Hematopoietic multipotent progenitor cell treated with erythropoietin and hydrocortisone succinate and interleukin-3 and kit ligand, for 6 days (in vitro differentiated cells): Measurements from ENCODE around the gene DDX4.
A peak's percentile ranks its signal among the peaks of the same experiment; 100 is the strongest.
"Not testable (repeated sequence)": the region's sequence is repeated elsewhere in the genome, so short reads cannot be mapped to it uniquely, and the experiment has no call there.

Experiments
- DNase-seq: peaks from one replicate; pipeline ENCODE4 v3.0.0-alpha.2; 2015

The DDX4 gene

DNA sequence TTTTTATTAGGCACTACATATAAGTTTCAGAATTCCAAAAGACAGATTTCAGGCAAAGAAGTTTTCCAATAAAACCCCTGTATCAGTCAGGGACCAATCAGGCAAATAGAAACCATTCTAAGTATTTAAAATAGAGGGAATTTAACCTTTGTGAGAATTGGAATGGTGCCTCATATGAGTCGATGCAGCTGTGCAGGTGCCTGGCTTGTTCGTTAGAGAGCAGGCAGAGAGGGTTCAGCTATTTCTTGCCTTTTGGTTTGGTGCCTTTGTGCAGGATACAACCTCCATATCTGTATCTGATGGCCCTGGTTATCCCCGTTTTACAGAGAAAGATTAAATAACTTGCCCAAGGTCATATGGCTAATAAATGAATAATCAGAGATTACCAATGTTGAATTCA, 6.0 kb upstream of the DDX4 start:
- no peak for DNase-seq

DNA sequence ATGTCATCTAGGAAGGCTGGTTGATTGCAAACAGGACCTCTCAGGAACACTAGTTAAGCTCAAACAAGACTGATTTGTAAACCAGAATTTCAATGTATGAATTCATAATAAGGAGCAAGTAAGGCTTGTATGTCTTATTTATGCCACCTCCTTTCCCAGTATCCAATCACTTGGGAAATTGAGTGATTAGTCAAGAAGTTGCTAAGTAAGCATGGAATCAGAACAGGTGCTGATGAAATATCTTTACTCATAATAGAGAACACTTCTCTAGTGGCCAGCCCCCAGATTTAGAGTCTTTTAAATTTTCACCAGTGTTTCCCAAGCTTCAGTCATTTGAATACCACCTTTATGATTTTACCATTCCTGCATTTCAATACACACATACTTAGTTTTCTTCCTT, 5.3 kb upstream of the DDX4 start:
- no peak for DNase-seq

DNA sequence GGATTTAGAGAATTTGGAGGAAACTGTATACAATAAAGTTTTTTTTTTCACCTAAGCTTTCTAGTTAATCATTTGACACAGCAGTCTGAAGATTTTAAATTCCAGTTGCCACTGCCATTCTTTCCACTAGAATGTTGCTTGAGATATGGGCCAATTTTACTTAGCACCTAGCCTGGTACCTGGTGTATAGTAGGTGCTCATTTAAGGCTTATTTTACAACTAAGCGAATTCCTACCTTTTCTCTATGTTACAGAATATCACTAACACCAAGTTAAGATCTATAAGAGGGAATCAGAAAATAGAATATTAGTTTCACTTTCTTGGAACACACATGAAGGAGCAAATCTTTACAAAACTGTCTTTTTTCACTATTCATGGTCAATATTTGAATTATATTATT, 3.2 kb upstream of the DDX4 start:
- no peak for DNase-seq

DNA sequence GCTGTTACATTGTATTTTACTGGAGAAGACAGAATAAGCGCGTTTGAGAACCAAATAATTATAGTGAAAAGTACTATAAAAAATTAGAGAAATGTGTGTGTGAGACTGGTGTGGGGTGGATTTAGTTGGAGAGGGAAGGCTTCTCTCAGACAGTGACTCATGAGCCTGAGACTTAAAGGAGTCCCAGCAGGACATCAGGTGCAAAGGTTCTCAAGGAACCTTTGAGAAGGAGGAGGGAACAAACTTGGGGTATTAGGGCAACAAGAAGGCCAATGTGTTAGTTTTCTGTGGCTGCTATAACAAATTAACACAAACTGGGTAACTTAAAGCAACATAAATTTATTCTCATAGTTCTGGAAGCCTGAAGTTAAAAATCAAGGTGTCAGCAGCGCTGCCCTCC, 4.9 kb downstream of the DDX4 start:
- no peak for DNase-seq

DNA sequence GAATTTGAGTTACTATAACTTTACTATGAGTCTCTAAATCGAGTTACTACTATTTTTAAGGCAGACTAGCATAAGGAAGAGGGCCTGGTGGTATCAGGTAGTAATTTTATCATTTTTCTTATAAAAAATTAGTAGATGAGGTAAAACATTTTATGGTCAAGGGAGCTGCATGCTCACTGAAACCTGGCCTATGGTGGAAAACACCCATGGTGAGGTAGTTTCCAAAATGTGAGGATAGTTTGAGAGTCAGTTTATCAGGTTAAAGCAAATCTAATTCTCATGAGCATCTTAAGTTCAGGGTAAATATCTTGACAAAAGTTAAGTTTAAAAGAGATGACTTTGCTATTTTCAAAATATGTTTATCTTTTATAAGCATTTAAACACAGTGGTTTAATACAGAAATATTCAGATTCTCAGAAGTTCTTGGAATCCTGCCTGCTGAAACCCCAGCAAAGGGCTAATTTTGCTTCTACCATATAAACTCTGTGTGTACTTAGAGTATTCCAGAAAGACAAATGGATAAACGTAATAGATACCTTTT, 10.0 kb downstream of the DDX4 start:
- DNase-seq = no peak

DNA sequence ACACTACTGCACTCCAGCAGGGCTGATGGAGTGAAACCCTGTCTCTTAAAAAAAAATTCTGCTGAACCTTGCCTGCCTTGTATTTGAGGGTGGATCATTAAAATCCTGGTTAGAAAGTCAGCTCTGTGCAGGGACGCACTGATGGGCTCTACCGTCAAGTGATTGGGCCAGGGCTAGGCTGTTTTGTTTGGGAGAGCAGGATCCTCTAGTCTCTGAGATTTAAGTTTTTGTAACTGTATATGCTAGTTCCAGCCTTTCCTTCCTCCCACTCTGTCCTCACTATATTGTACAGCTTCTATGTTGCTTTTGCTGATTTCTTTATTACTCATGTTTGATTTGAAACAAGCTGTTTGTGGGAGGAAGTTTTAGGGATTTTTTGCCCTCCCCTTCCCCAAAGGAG, 11.5 kb downstream of the DDX4 start:
- DNase-seq = no peak

DNA sequence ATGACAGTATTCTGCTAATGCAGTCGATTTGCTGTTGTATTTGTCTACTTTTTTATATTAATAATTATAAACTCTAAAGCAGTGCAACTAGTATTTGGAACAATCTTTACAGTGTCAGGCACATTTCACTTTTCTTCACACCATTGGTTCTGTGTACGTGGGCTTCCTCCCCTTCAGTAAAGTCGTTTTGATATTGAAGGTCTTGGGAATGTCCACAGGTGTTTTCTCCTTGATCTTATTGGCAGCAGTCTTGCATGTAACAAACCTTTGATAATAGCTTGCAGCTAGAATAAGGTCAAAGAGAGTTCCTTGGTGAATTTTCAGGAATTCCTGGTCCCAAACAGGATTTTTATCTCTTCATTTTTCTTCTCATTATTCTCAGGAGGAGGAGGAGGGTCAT, 12.2 kb downstream of the DDX4 start:
- DNase-seq = no peak

DNA sequence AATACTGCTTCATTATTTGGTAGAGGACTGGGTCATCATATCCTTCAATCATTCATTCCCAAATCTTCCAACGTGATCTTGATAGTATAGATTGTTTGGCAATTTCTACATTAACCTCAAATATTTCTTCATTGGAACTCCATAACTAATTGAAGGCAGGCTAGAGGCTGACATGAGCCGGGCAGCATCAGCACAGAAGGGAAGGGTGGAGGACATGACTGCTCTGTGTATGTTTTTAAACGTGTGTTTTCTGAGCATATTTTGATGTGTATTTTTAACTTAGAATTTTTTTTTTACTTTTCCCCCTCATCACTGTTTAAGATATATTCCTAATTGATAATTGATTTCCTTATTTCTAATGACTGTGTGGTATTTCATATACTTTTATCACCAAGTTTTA, 12.6 kb downstream of the DDX4 start:
- no peak for DNase-seq

DNA sequence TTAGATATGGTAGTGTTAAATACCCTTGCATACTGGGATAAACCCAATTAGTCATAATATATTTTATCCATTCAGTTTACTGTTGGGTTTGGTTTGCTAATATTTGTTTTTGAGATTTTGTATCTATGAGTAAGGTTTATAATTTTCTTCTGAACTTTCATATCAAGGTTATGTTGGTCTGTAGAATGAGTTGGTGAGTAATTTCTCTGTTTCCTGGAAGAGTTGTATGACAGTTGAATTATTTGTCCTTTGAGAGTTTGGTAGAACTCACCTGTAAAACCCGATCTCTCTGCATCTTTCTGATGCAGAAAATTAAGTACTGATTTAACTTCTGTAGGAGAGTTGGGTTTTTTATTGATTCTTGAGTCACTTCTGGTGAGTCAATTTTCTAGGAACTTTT, 20.4 kb downstream of the DDX4 start:
- DNase-seq = no peak

DNA sequence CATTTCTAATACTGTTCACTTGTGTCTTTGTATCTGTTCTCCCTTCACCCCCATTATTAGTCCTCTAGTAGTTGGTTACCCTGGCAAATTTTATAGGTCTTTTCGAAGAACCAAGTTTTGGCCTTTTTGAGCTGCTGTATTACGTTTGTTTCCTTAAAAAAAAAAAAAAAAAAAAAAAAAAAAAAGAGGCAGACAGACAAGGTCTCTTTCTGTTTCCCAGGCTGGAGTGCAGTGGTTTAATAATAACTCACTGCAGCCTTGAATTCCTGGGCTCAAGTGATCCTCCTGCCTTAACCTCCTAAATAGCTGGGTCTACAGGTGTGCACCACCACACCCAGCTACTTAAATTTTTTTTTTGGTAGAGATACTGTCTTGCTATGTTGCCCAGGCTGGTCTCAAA, 20.9 kb downstream of the DDX4 start:
- DNase-seq = no peak

DNA sequence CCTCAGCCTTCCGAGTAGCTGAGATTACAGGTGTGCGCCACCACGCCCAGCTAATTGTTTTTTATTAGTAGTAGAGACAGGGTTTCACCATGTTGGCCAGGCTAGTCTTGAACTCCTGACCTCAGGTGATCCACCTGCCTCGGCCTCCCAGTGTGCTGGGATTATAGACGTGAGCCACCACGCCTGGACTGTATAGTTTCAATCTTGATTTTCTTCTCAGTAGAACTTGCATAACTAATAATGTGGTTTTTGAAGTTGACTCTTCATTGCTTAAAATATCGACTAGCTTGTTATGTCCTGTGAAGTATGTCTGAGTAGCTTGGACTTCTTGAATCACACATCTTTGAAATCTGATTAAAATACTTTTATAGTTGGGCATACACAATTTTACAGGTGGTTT, 23.9 kb downstream of the DDX4 start:
- DNase-seq = not testable (repeated sequence)

DNA sequence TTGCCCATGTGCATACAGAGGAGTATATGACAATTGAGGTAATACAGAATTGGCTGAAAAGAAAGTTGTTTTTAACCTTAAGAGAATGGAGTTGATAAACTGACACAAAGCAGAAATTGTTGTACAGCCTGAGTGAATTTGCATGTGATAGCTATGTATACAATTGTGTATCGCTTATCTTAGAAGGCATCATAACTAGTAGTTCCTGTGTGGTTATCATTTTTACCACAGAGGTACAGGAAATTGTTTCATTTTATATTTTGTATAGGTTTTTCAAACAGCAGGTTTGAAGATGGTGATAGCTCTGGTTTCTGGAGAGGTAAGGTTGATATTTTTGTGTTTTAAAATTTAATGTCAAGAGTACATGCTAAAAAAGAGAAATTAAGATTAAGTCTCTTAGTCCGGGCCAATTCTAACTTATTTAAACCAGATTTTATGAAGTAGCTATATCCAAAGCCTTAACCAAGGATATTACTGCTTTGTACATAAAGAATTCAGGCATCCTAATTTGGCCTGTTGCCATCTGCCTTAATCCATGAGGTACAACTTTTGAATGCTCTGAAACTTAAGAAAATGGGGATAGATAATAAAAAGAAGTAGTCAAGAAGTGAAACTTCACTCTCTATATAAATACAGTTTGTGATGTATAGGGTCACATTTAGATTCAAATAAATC, 26.0 kb downstream of the DDX4 start:
- DNase-seq = peak; percentile 9

DNA sequence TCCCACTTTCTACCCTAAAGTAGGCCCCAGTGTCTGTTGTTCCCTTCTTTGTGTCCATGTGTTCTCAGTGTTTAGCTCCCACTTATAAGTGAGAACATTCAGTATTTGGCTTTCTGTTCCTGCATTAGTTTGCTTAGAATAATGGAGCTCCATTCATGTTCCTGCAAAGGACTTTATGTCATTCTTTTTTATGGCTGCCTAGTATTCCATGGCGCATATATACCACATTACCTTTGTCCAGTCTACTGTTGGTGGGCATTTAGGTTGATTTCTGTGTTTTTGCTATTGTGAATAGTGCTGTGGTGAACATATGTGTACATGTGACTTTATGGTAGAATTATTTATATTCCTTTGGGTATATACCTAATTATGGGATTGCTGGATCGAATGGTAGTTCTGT, 30.4 kb downstream of the DDX4 start:
- no peak for DNase-seq

DNA sequence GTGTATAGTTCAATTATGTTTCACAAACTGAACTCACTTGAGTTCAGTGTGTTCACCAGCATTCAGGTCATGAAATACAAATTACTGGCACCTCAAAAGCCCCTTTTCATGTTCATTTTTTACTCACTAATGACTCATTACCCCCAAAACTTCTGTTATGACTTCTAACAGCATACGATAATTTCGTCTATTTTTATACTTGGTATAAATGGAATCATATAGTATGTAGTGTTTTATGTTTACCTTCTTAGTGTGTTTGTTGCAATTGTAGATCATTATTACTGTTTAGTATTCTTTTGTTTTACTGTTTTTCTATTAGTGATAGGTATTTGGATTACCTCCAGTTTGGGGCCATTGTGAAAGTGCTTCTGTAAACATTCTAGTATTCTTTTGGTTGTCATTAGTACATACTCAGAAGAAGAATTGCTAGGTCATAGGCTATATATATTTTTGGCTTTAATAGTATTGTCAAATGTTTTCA, 33.4 kb downstream of the DDX4 start:
- DNase-seq = no peak

DNA sequence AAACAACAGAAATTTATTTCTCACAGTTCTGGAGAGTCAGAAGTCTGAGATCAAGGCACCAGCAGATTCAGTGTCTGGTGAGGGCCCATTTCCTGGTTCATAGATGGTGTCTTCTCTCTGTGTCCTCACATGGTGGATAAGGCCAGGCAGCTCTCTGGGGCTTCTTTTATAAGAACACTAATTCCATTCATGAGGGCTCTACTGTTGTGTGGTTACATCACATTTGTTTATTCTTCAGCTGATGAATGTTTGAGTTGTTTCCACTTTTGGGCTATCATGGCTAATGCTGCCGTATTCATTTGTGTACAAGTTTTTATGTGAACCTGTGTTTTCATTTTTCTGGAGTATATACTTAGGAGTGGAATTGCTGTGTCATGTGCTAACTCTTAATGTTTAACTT, 35.2 kb downstream of the DDX4 start:
- no peak for DNase-seq

DNA sequence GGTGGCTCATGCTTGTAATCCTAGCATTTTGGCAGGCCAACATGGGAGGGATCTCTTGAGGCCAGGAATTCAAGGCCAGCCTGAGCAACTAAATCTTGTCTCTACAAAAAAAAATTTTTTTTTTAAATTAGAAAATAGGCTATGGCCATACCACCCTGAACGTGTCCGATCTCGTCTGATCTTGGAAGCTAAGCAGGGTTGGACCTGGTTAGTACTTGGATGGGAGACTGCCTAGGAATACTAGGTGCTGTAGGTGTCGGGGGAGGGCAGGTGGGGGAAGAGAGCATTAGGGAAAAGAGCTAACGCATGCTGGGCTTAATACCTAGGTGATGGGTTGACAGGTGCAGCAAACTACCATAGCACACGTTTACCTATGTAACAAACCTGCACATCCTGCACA, 39.5 kb downstream of the DDX4 start:
- DNase-seq = no peak

DNA sequence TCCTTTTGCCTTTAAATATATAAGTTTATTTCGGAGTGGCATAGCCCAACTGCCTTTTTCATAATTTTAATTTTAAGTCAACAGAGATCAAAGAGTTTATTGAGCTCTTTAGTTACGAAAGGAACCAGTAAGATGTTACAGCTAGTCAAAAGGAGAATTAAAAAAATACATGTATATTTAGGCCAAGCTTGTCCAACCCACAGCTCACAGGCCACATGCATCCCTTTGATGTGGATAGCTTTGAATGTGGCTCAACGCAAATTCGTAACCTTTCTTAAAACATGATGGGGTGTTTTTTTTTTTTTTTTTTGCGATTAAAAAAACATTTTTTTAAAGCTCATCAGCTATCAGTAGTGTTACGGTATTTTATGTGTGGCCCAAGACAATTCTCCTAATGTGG, 63.1 kb downstream of the DDX4 start:
- no peak for DNase-seq

DNA sequence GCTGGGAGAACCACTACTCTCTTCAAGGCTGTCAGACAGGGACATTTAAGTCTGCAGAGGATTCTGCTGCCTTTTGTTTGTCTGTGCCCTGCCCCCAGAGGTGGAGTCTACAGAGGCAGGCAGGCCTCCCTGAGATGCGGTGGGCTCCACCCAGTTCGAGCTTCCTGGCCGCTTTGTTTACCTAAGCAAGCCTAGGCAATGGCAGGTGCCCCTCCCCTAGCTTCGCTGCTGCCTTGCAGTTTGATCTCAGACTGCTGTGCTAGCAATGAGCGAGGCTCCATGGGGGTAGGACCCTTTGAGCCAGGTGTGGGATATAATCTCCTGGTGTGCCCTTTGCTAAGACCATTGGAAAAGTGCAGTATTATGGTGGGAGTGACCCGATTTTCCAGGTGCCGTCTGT, 71.0 kb downstream of the DDX4 start:
- DNase-seq = not testable (repeated sequence)

DNA sequence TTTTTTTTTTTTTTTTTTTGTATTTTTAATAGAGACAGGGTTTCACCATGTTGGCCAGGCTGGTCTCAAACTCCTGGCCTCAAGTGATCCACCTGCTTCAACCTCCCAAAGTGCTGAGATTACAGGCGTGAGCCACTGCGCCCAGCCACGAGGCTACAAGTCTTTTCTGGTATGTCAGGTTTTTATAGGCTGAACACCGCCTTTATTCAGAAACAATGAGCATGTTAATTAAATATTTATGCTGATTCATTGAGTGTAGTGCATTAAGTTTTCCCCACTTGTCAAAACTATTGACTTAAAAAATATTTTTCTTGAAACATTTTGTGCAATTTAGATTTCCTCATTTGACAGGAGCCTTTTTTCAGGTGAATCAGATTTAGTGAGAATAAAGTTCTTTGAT, 78.1 kb downstream of the DDX4 start:
- DNase-seq = not testable (repeated sequence)

DNA sequence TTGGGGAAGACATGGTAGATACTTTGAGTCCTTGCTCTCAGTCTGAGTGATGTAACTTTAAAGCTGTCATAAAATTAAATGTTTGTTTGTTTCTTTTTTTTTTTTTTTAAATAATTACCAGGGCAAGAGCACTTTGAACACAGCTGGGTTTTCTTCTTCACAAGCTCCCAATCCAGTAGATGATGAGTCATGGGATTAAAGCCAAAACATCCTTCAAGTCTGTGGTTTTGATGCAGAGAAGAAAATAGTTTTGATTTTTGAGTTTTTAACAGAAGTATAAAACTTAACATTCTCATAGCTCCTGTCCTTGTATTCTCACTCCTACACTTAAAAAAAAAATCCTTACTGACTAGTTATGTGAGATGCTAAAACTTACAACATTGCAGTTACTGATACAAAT, 78.5 kb downstream of the DDX4 start:
- no peak for DNase-seq

DNA sequence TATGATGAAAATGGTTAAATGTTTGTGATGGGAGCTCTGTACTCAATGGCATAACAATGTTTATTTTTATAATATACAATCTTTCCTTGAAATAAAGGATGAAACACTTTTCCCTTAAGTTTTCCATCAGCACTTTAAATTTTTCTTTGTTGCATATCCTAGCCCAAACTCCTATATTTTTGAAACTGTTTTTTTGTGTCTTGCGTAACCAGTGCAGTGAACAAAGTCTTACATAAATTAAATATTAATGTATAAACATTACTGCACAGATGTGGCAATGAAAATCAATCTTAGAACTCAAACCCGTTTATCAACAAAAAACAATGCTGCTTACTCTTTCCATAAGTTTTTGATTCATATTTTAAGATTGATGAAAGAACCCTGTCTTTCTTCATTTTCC, 79.2 kb downstream of the DDX4 start:
- no peak for DNase-seq

DNA sequence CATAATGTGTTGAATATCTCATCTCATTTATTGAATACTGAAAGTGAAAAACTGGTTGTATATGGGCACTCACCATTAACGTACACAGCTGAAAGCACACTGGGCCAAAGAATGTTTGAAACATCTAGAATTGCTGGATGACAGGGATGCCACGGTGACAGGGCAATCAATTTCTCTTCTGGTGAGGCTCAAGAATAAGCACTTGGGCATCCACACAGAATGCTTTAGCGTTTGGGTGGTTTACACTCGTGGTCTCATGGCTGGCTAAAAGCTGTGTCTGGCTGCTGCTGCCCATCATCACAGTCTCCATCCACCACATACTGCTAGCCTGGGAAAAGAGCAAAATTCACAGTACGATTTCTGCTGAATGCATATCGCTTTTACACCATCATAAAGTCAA, 82.6 kb downstream of the DDX4 start:
- no peak for DNase-seq

DNA sequence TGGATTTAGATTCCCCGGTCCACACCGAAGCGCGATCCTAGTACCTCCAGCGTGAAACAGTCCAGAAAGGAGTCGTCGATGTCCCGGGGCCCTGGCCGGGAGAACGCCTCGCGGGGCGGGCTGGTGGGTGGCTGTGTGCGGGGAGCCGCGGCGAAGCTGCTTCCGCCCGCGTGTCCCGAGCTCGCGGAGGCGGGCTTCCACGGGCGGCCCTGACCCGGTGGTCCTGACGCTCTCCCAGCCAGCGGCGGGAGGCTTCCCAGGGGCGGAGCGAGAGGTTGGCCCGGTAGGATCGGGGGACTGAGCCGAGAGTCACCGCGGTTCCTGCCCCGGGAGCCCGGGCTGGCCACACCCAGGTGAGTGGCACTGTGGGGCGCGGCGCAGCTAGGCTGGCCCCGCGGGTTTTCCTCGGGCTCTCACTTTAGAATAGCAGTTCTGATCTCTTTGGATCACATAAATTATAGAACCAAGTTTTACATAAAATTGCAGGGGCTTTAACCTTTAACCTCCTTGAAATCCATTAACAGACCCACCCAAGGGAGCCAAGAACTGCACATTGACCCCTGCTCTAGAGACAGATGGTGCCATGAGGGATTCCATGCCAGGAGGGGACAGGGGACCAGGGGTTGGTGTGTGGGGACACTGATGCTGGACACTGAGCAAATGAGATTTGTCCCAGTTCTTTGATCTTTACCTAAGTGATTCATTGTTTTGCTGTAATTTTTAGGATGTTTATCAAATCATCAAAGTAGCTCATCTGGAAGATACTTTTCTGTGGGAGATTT, 84.1 kb downstream of the DDX4 start:
- DNase-seq = peak; percentile 4

DNA sequence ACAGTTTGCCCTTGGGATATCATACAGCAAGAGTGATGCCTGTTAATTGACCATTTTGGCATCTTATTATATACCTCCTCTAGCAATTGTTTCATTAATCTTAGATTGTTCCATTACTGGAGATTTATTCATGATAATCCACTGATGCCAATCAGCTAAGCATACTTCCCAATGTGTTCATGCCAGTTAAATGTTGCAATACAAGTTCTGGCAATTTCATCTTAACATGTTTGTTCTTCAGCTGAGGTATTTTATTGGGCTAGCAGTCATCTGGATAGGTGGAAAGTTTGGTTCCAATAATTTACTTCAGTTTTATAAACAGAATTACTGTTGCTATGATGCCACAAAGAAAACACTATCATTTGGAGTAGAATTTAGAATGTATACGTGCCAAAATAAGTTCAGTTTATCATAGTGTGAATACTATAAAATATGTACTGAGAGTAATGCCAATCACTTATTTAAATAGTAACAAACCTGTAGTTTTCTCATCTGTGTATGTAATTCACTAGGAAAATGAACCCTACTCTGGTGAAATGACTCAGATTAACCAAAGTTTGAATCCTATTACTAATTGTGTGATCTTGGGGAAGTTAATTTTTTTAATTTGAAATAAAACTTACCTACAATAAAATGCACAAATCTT, 85.4 kb downstream of the DDX4 start:
- DNase-seq = no peak
